Left forelimb (tissue), 1 donor: ENCODE data around the gene UTS2R.
"Not testable (repeated sequence)": the region's sequence is repeated elsewhere in the genome, so short reads cannot be mapped to it uniquely, and the experiment has no call there.

Experiments
- DNase-seq: peaks from one replicate; pipeline ENCODE4 v3.0.0-alpha.2; 2018; ENCODE audit warnings: low spot score

UTS2R gene

DNA sequence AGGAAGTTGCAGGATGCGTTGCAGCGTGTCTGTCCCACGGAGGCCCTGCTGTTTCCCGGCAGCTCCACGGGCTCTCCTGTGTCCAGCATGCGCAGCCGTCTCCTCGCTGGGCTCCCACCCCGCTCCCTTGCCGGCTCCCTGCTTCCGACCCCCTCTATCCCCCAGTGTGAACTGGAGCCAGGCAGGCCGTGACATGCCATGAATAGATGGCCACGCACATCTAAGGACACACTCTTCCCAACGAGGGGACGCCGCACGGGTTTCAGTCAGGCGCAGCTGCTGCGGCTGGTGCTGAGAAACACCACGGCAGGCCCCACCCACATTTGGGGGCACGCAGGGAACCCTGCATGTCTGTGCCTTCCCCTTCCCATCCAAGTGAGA lies 37.4 kb downstream of the UTS2R start:
- no peak for DNase-seq

DNA sequence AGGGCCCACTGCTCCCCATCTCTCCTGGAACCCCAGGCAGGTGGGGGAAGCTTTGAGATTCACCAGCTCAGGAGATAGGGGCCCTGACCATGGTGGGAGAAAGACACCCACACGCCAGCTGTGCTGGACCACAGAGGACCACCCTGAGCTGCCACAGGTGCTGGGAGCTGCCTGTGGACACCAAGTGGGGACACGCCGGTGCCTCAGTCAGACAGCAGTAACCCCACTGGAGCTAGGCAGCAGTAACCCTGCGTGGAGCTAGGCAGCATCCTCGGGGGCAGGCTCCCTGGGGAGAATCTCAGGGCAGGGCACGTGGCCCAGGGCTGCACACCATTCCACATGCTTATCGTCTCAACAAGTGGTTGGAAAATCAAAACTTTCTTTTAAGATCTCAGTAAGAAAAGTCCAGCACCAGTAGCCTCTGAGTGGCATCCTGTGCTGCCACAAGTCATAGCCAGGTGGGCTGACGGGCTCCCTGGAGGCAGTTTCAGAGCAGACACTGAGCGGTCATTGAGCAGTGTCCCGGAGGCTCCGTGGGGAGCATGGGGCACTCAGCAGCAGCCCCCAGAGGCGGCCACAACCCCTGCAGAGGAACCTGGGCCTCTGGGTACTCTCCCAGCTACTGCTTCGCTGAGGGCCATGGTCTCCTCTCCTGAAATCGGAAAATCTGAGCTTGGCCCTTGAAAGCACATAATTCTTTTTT lies 38.6 kb downstream of the UTS2R start:
- no peak for DNase-seq

DNA sequence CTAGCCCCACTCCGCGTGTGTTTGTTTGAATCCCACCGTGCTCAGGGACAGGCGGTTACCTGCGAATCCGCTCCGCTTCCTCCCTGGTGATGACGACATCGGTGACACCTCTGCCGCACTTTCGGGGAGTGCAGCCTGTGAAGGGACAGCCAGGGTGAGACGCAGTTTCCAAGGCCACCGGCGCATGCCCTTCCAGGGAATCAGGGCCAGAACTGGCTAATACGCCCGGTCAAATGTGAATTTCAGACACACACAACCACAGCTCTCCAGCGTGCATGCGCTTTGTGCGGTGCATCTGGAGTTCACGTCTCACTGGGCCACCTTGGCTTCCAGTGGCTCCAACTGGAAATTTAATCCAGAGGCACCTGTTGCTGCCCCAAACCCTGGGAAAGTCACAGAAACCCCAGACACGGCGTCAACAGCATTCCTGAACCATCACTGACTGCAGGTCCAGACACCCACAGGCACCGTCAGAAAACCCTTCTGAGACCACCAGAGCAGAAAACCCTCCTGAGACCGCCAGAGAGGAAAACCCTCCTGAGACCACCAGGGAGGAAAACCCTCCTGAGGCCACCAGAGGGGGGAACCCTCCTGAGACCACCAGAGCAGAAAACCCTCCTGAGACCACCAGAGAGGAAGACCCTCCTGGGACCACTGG lies 40.0 kb downstream of the UTS2R start:
- DNase-seq = no peak

DNA sequence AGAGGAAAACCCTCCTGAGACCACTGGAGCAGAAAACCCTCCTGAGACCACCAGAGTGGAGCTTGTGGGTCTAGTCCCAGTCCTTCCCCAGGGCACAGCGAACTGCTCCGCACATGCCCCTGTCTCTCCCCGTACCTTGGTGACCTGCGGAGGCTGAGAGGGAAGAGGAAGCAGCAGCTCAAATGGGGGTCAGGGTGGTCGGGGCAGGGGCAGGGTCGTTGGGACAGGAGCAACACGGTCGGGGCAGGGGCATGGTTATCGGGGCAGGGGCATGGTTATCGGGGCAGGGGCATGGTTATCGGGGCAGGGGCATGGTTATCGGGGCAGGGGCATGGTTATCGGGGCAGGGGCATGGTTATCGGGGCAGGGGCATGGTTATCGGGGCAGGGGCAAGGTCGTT lies 40.5 kb downstream of the UTS2R start:
- DNase-seq = not testable (repeated sequence)

GRCh38 chr17:82412535-82413520 lies 41.3 kb downstream of the UTS2R start:
- no peak for DNase-seq

- DNase-seq = peak; percentile 86
These were observed 43.1 kb downstream of the UTS2R start for GRCh38 chr17:82414548-82415281.

GRCh38 chr17:82415336-82415735 lies 43.8 kb downstream of the UTS2R start:
- DNase-seq = no peak

GRCh38 chr17:82415786-82416185 lies 44.2 kb downstream of the UTS2R start:
- DNase-seq = no peak

GRCh38 chr17:82416264-82416663 lies 44.7 kb downstream of the UTS2R start:
- DNase-seq = no peak

- DNase-seq = no peak
These were observed 45.2 kb downstream of the UTS2R start for GRCh38 chr17:82416771-82417170.

- DNase-seq = peak; percentile 91
These were observed 46.7 kb downstream of the UTS2R start, which contains the start of the genes HEXD and OGFOD3 for GRCh38 chr17:82418001-82418986. Gene HEXD (plus strand): TSS chr17:82418347. CDS start chr17:82419800, 1,453 bp downstream. Gene OGFOD3 (minus strand): TSS chr17:82418586. CDS start chr17:82418485, 101 bp downstream.

DNA sequence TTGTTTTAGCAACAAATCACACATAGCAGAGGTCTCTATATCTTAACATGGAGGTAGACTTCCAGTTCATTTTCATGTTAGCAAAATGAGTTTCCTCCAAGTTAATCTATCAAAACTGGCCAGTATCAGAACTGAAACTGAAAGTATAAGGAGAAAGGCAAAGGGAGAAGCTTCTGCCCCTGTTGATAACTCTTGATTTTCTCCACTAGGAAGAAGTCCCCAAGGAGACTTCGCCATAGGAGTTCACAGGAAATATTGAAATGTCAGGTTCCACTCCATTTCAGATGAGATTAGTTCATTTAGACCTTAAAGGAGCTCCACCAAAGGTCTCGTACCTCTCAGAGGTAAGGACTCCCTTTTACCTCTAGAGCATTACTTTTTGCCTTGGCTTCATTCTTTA lies 48.0 kb downstream of the UTS2R start:
- no peak for DNase-seq

DNA sequence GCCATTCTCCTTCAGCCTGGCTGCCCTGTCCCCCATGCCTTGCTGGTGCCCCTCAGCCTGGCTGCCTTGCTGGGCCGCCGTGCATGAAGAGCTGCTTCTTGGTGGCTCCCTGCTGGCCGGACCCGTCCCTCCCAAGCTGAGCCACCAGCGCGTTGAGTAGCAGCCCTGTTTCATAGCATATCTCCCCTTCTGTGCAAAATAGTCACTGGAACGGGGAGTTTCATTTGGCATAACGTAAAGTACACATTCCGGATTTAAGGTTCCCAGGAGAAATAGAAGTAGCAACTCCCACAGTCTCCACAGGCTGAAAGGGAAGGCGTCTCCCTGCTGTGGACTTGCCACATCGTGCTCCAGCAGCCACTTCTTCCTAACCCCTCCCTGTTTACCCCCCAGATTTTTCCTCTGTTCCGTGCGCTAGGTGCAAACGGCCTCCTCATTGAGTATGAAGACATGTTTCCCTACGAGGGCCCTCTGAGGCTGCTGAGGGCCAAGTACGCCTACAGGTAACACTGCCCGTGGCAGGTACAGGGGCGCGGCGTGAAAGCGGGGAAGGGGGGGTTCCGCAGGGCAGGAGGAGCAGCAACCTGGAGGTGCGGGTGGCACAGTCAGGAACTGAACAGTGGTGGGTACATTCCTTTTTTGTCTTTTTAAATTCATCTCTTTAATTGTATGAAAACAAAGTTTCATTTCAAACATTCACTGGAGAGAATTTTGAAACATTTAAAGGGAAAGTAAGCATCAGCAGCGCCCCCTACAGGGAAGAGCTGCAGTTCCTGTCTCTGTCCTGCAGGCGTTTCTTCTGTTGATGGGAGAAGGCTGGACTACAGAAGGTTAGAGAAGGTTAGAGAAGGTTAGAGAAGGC lies 52.7 kb downstream of the UTS2R start:
- no peak for DNase-seq

- no peak for DNase-seq
These were observed 53.2 kb downstream of the UTS2R start for GRCh38 chr17:82424863-82425159.
